GM04503 (cell line): ENCODE data around the gene USP44.
"Not testable (repeated sequence)": the region's sequence is repeated elsewhere in the genome, so short reads cannot be mapped to it uniquely, and the experiment has no call there.

Experiments
- DNase-seq: peaks from one replicate; pipeline ENCODE4 v3.0.0-alpha.2; 2012; ENCODE audit warnings: low read depth

Gene USP44

GRCh38 chr12:95506707-95507523 is 44.4 kb downstream of the USP44 start:
- no peak for DNase-seq

GRCh38 chr12:95505039-95505438 is 46.2 kb downstream of the USP44 start:
- DNase-seq: no peak

- DNase-seq: no peak
Observed at GRCh38 chr12:95504140-95504539, 47.1 kb downstream of the USP44 start.

- no peak for DNase-seq
Observed at GRCh38 chr12:95499772-95500171, 51.5 kb downstream of the USP44 start.

- no peak for DNase-seq
Observed at GRCh38 chr12:95498968-95499367, 52.3 kb downstream of the USP44 start.

GRCh38 chr12:95497031-95497430 is 54.2 kb downstream of the USP44 start:
- no peak for DNase-seq

- DNase-seq: no peak
Observed at GRCh38 chr12:95495433-95495832, 55.8 kb downstream of the USP44 start.

GRCh38 chr12:95494888-95495287 is 56.4 kb downstream of the USP44 start:
- DNase-seq: no peak

GRCh38 chr12:95492462-95492861 is 58.8 kb downstream of the USP44 start:
- no peak for DNase-seq

- no peak for DNase-seq
Observed at GRCh38 chr12:95487024-95487423, 64.3 kb downstream of the USP44 start.

GRCh38 chr12:95484524-95484923 is 66.8 kb downstream of the USP44 start:
- no peak for DNase-seq

GRCh38 chr12:95482564-95482963 is 68.7 kb downstream of the USP44 start:
- DNase-seq: not testable (repeated sequence)

GRCh38 chr12:95481888-95482287 is 69.4 kb downstream of the USP44 start:
- no peak for DNase-seq

- no peak for DNase-seq
Observed at GRCh38 chr12:95481072-95481471, 70.2 kb downstream of the USP44 start.

- no peak for DNase-seq
Observed at GRCh38 chr12:95480230-95480629, 71.0 kb downstream of the USP44 start.

- no peak for DNase-seq
Observed at GRCh38 chr12:95474660-95474958, 76.7 kb downstream of the USP44 start.

- DNase-seq: peak; percentile 81
Observed at GRCh38 chr12:95473884-95474659, 77.2 kb downstream of the USP44 start, which contains the start of gene METAP2. TSS of gene METAP2 (plus strand) at chr12:95474152. CDS start at chr12:95474180, 28 bp downstream.

- DNase-seq: no peak
Observed at GRCh38 chr12:95473231-95473883, 77.9 kb downstream of the USP44 start.

GRCh38 chr12:95470300-95470699 is 81.0 kb downstream of the USP44 start:
- DNase-seq: no peak
